Suppressor macrophage (primary cell): ENCODE measurements around the gene PDE4D.
"Not testable (repeated sequence)": the region's sequence is repeated elsewhere in the genome, so short reads cannot be mapped to it uniquely, and the experiment has no call there.

Experiments
- DNase-seq, 4 experiments: peaks; one replicate each; pipeline ENCODE4 v3.0.0-alpha.2; 2020 to 2022

The PDE4D gene

DNA sequence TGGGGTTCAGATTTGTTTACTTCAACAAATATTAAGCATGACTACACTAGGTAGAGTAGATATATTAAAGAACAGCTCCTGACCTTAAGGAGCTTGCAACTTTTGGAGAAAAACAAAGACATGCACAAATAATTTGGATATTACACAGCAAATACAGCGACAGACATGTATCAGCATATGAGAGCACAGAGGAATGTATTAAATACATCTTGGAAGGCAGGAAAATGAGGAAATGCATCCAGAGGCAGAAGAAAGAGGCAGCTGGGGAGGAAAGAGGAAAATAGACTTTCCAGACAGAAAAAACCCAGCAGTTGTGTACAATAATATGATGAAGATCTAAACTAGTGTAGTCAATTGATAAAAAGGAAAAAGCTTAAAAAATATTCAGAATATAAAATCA lies 392.2 kb downstream of the PDE4D start:
- DNase-seq, result no peak

DNA sequence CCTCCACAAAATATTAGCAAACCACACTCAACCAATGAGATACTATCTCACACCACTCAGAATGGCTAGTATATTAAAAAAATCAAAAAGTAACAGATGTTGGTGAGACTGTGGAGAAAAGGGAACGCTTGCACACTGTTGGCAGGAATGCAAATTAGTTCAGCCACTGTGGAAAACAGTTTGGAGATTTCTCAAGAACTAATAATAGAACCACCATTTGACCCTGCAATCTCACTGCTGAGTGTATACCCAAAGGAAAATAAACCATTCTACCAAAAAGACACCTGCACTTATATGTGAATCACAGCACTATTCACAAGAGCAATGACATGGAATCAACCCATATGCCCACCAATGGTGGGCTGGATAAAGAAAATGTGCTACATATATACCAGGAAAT lies 393.5 kb downstream of the PDE4D start:
- no peak for DNase-seq

DNA sequence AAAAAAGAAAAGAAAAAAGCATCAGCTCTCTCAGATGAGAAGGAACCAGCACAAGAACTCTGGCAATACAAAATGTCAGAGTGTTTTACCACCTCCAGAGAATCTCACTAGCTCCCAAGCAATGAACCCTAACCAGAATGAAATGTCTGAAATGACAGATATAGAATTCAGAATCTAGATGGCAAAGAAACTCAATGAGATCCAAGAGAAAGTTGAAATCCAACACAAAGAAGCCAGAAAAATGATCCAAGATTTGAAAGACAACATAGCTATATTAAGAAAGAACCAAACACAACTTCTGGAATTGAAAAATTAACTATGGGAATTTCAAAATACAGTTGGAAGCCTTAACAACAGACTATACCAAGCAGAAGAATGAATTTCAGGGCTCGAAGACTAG lies 396.3 kb downstream of the PDE4D start:
- DNase-seq, result no peak

DNA sequence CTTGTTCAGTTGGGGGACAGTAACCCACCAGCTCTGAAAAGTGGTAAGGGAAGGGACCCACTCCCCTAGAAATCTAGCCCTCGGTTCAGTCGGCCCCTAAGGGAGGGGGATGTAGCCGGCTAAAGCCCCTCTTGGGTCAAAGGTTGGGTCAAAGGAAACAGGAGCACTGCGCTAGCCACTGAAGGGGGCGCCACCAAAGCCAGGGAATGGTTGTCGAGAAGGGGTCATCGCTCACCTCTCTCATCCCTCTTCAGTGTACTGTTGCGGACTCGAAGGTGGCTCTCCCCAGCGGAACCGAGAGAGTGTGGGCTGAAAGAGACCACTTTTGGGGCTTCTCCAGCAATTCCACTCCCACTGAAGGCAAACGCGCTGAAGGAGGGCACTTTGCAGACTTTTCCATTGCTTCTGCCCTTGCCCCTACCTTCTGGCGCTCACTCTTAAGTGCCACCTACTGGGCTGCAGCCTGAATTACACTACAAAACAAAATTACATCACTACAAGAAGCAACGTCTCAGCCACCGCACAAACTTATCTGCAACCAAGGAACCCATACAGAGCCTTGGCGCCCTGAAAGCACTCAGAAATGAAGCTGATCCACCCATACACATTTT lies 396.9 kb downstream of the PDE4D start:
- peak in 3 of 4 experiments; percentile 17 to 28 (median 20) for DNase-seq

DNA sequence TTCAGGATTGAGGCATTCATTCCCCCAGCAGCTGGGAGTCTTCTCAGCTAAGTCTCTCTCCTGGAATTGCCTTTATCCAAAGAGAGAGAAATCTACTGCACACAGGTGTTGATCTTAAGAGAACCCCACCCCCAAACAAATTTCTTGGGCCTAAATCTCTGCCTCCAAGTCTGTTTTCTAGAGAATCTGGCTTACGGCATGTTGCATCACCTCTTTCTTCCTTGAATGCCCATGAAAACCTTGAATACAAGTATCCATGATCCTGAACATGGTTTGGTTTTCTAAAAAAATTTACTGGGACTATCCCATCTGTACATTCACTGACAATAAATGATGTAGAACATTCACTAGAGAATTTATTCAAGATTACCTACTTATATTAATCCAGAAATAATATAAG lies 401.6 kb downstream of the PDE4D start:
- DNase-seq, result no peak

DNA sequence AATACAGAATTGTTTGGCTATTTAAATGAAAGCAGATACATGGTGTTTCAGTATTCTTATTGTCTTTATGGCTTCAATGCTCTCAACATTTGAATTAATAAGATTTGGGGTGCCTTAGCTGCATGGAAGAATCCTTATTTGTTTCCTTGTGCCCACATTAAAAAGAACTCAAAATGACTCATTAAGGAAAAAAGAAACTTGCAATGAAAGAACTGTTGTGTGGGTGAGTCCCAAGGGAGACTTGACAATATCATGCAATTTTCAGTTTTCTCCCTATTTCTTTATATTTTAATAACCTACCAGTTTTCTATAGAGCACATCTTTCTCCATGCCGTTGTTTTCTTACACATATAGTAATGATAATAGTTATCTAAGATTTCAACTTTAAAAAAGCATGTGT lies 404.0 kb downstream of the PDE4D start:
- DNase-seq, result no peak

DNA sequence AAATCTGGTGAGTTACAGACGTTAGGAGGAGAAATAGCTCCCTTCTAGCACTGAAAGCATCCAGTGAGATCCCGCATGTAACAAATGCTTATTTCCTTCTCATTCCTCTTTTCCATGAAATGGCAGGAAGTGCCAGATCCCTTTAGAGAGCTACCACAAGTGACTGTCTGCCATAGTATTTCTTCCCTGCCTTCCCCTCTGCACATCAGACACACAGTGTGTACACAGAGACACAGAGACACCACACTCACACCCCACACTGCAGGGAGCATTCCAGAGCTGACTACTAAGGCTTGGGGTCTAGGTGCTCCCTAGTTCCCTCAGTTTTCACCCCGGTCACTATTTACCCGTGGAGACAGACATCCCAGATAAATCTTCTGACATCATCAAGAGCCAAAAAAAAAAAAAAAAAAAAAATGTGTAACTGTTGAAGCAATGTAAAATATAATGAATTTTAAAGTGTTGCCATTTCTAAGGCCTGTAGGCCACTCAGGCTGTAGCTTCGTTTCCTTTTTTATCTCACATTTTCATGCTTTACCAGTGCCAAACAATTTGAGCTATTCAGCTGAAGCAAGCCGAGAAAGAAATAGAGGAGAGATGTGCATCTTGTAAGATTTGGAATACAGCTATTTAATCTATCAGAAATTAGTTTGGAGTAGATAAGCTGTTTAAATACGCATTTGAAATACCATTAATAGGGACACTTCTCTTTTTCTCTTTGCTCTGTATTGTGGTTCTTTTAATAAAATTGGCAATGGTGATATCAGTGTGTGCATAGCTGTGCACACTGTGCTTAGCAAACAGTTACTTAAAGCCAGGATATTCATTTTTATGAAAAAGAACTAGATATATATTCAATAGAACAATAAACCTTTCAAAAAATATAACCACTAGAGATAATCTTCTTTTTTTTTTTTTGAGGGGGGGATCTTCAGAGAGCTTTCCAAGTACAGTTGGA lies 405.5 kb downstream of the PDE4D start:
- DNase-seq, result no peak

DNA sequence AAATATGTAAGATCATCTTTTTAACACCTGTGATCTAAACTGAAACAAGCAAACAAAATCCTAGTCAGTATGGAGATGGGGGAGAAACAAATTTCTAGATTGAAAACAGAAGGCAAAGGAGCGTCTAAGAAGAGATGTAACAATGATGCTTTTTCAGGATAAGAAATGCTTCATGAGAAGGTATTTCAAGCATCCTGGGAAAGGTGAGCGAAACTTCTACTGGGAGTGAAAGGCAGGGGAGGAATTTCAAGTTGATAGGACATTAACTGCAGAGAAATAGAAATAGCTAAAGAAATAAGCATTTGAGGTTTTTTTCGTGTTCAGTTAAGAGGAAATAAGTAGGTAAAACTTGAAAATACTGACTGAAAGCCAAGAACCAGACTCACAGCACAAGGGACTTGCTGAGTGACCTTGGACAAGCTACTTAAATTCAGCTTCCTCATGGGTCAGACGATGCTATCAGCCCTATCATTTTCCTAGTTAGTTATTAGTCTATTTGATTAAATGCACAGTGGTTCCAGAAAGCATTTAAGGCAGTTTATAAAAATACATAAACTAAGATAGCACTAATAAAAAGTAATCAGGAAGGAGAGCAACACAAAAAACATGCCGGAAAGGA lies 406.3 kb downstream of the PDE4D start:
- no peak for DNase-seq

DNA sequence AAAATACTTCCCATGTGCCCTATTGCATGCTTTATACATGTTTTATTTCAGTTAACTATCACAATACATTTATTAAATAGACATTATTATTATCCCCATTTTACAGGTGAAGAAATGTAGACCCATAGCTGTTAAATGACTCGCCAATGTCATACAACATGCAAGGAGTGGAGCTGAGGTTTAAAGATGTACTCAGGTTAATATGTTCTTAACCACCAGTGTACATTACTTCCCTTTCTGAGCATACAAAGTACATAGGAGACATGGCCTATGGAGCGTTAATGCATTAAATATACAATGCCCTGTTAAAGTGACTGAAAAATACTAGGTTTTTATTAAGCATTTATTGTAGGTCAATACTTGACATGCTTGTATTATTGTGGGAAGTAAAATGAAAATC lies 407.0 kb downstream of the PDE4D start:
- DNase-seq, result no peak

DNA sequence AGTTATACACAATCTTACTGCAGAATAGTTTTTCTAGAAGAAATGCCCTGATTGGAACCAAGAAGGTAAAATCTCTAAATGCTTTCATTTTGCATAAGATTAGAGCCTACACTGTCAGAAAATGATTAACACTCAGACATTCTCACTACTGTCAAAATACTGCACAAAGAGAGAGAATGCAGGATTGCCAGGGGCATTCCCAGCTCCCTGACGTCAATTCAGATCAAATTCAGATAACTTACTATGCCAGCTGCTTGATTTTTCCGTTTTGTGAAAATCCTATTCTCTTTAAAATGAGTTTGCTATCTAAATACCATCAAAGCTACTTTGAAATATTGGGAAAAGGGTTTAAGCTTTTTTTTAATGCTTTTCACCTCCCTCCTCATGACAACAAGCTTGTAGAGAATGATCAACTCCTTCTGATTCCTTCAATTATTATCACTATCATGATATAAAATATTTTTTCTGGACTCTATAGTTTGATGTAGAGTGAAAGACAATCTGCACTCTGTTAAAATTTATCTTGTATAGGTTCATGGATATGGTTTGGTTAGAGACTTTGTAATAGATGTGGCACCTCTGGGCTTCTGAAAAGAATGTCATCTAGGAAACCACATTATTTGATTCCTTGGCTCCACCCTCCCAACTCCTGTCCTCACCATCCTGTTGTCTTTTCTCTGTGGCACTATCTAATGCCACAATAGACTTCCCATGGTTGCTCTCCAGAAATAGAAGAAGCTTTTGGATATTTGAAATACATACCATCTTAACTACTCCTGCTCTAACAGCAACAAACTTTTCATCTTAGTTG lies 407.7 kb downstream of the PDE4D start:
- no peak for DNase-seq

DNA sequence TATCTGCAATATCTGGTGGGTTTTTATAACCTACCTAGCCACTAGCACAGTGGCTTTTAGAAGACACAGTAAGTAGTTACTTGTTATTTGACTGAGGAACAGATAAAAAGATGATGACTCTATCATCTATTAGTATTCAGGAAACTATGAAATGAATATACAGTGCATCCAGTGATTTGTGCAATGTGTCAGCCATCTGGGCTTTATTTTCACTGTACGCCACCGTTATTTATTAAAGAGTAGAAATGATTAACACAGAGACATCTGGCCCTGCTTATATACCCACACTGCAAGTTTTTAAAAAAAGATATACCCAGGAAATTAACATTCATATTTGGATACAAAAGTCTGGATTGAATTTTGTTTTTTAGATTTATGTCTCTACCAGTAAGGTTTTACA lies 408.4 kb downstream of the PDE4D start:
- no peak for DNase-seq

DNA sequence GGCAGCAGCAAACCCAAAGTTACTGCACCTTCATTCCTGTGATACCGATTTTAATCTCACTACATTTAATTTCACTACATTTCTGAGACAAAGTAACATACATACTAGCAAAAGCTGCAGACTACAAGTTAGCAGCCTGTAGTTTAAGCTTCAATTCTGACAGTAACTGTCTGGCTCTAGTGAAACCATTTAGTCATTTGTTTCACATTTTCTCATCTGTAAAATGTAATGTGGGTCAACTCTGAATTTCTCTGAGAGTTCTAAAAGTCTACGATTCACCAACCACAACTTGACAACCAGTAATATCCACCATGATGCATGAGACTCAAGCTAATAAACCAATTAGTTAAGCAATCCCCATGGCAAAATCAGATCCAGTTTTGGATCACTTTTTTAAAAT lies 408.9 kb downstream of the PDE4D start:
- DNase-seq, result no peak

DNA sequence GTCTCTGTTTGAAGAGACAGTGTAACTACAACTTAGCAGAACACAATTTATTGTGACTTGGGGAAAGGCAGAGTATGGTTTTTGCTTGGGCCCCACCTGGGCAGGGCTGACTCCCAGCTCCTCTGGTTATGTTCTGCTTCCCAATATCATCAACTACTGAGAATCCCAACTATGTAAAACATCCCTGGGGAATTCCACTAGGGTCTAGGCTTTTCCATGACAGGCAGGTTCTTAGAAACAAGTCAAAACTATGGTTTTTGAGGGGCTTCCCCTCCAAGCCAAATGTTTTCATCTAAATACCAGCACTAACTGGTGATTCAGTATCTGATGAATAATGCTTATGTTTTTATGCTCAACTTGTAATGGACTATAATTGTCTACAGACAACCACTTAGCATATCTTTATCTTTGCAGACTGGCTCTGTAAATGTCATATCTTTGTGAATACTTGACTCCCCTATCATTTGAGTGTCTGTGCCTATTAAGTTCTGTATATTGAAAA lies 409.5 kb downstream of the PDE4D start:
- DNase-seq, result no peak

DNA sequence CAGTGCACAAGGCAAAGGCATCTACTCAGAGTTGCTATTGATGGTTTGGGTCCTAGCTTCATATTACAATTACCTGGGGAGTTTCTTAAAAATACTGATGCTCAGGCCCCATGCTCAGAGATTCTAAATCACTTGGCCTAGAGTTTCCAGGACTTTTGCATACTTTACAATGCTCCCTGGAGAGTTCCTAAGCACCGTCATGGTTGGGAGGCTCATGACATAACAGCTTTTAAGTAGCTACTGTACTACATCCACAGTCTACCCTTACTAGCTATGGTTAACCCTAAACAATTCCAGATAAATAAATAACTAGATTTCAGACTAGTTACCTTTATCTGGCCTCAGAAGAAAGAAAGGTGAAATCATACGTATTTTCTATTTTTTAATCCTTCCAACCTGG lies 414.4 kb downstream of the PDE4D start:
- no peak for DNase-seq

DNA sequence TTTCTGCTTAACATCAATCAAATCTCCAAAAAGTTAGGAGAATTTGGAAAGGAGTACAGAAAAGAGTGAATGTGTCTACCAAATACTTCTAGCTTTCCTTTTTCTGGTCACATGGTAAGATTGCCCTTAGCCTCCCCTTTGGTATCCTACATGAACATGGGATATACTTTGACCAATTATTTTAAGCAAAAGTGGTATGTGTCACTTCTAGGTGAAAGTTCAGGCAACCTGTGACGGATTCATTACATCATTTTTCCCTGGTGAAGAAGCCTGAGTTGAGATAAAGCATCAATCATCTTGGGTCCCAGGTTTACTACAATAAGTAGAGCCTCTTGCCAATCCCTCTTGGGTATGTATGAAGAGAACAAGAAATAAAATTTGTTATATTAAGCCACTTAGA lies 419.2 kb downstream of the PDE4D start:
- no peak for DNase-seq

DNA sequence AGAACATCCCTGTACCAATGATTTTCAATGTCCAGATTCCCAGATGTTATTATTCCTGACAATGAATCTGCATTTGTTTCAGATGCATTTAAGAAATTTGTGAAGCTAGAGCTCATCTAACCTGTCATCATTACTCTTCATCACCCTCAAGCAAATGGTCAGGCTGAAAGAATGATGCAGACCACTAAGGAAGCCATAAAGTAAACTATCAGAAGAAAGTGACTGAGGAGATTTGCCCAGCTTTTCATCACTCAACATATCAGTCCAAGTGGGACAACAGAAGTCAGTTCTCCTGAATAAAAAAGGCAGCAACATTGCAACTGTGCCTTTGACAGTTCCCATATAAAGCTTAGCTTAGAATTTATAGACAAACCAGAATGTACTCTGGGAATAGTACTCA lies 419.9 kb downstream of the PDE4D start:
- DNase-seq, result no peak

DNA sequence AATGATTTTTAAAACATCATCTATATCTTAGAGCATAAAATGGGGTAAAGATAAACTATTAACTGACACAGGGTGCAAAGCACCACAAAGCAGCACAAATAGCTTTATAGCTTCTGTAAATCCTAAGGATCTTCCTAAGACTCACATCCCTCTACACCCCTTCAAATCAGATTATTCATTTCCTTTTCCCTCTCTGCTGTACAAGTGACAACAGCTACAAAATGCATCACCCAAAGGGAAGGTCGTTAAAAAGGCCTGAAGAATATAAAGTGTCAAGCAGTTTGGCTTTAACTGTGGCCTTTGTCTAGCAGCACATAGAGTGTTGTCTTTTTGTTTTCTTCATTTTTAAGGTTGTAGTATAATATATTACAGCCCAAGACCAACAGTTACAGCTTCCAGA lies 422.1 kb downstream of the PDE4D start:
- DNase-seq, result no peak

DNA sequence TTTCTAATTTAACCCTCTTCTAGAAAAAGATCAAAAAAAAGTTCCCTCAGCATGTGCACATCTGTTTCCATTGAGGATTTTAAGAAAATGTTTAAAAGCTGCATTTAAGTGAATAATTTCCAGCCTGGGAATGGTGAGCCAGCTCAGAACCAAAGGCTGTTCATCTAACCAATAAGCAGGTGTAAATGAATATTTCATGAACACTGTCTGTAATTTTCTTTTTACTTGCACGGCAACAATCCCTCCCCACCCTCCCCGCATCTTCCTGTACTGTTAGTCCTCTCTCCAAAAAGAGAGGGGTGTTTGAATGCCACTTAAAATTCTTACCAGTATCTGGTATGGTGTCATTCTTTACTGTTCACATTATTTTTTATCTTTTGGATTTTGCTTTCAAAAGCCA lies 425.6 kb downstream of the PDE4D start:
- no peak for DNase-seq

DNA sequence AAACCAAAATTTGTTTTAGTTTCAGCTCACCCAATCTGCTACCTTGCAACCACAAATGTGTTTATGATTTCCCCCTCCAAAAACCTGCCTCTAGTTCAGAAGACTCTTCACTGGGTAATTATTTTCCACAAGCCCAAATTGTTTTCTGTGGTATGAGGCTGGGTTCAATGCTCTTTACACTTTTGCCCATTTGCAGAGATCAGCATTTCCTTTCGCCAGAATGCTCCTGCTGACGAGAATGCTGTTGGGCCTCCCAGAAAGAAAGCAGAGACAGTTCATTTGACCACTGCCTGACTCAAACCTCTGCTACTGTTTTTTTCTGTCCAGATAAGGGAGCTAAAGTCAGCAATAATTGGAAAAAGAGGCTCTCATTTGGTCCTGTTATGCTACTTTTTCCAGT lies 427.3 kb downstream of the PDE4D start:
- DNase-seq, result no peak

DNA sequence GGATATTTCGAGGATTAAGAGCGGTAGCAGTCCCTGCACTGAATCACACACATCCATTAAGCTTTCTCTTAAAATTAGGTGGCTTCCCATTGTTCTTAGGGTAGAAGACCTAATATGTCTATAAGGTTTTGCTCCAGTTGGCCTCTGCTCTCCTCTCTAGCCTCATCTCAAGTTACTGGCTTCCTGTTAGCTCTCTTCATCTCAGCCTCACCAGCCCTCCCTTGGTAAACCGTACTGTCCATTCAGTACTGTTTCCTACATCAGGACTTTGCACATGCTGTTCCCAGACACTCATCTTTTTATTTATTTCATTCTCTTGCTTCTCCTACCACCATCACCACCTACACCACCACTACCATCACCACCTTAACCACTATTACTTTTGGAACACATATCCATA lies 428.6 kb downstream of the PDE4D start:
- DNase-seq, result no peak

DNA sequence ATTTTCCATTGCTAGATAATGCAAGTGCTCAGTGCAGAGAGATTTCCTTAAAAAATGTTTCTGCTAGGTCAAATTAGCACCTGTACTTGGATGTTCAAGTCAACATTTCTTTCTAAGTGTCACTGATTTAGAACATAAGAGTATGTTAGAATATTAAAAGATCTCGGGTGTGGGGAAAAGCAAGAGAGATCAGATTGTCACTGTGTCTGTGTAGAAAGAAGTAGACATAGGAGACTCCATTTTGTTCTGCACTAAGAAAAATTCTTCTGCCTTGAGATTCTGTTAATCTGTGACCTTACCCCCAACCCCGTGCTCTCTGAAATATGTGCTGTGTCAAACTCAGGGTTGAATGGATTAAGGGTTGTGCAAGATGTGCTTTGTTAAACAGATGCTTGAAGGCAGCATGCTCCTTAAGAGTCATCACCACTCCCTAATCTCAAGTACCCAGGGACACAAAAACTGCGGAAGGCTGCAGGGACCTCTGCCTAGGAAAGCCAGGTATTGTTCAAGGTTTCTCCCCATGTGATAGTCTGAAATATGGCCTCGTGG lies 429.8 kb downstream of the PDE4D start:
- not testable (repeated sequence) for DNase-seq

DNA sequence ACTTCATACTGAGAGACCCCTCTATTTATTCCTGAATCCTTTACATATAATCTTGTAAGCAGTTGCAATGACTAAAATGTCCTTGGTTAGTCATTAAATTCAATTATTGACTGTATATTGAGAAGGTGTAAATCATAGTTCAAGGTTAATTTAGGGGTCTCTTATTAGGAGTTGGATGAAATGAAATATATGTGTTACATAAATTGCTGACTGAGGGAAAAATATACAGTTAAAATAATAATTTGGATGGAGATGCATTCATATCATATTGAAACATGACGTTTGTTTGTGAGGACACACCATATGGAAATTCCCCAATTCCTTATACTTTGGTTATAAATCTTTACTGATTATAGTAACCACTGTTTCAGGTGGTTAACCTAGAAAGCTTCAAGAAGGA lies 430.6 kb downstream of the PDE4D start:
- DNase-seq, result no peak
